Keratinocyte (primary cell): Measurements from ENCODE around the gene NRBP1.

Experiments used
- CTCF ChIP-seq, 3 experiments: IDR thresholded peaks in 1 of 3; conservative IDR thresholded peaks in 1 of 3; optimal IDR thresholded peaks in 1 of 3; 2 replicates in 2 of 3; 3 replicates in 1 of 3; pipeline versions ENCODE3 to v1.5.1; 2011; ENCODE audit warnings: low read length in 3 of 3, mild to moderate bottlenecking in 3 of 3, moderate library complexity in 2 of 3, control low read depth in 1 of 3, inconsistent platforms in 1 of 3; ENCODE audit not compliant: insufficient read depth in 2 of 3; ENCODE audit errors: extremely low read depth in 1 of 3
- EZH2 ChIP-seq: IDR thresholded peaks from one replicate; pipeline ENCODE4 v1.6.1; 2012; ENCODE audit warnings: inconsistent platforms, mild to moderate bottlenecking, low read length, moderate library complexity

GRCh38 chr2:27451095-27451494 lies 22.7 kb downstream of the NRBP1 start:
- TF ChIP-seq CTCF (optimal IDR thresholded peaks at IDR 0.05 in 1 of 3, IDR thresholded peaks at IDR 0.05 in 1 of 3, conservative IDR thresholded peaks at IDR 0.05 in 1 of 3; ENCODE audit: extremely low read depth in 1 of 3, insufficient read depth in 2 of 3, low read length in 3 of 3) (no peak), EZH2 (no peak)
